GM12874 (cell line): Measurements from ENCODE around the gene BCL10.

ENCODE experiments used
- CTCF ChIP-seq: IDR thresholded peaks from 2 replicates; pipeline ENCODE4 v1.5.1; 2011; ENCODE audit warnings: low read depth, mild to moderate bottlenecking, control low read depth, low read length, moderate library complexity; ENCODE audit not compliant: insufficient read depth

BCL10 gene

GRCh38 chr1:85284202-85284601, 7.8 kb upstream of the BCL10 start:
- no peak for TF ChIP-seq CTCF

- no peak for TF ChIP-seq CTCF
Observed at GRCh38 chr1:85283475-85284199, 7.2 kb upstream of the BCL10 start.

GRCh38 chr1:85282424-85282823, 6.0 kb upstream of the BCL10 start:
- no peak for TF ChIP-seq CTCF

GRCh38 chr1:85280636-85281035, 4.2 kb upstream of the BCL10 start:
- TF ChIP-seq CTCF, result no peak

- no peak for TF ChIP-seq CTCF
Observed at GRCh38 chr1:85279458-85280080, 3.1 kb upstream of the BCL10 start.

- TF ChIP-seq CTCF, result no peak
Observed at GRCh38 chr1:85278853-85279314, 2.5 kb upstream of the BCL10 start.

GRCh38 chr1:85277802-85278201, 1.4 kb upstream of the BCL10 start:
- no peak for TF ChIP-seq CTCF
